ENCODE results near the gene TH.

TH gene

GRCh38 chr11:2139123-2139521 lies 32.5 kb downstream of the TH start, which contains the start of gene IGF2:
TSS of gene IGF2 (minus strand) at chr11:2139389. CDS start at chr11:2135523, 3,866 bp downstream.
- DNase-seq = no peak

- no peak for DNase-seq
Observed at GRCh38 chr11:2138431-2139122, 33.0 kb downstream of the TH start.

- DNase-seq = no peak
Observed at GRCh38 chr11:2138068-2138430, 33.6 kb downstream of the TH start.

GRCh38 chr11:2137202-2138067 lies 34.2 kb downstream of the TH start:
- DNase-seq = no peak

GRCh38 chr11:2136952-2137201 lies 34.7 kb downstream of the TH start:
- DNase-seq = no peak

GRCh38 chr11:2136209-2136951 lies 35.2 kb downstream of the TH start:
- no peak for DNase-seq

- DNase-seq = no peak
Observed at GRCh38 chr11:2135648-2136201, 35.9 kb downstream of the TH start.

GRCh38 chr11:2135018-2135569 lies 36.5 kb downstream of the TH start:
- DNase-seq = no peak

- no peak for DNase-seq
Observed at GRCh38 chr11:2134022-2135010, 37.3 kb downstream of the TH start.

GRCh38 chr11:2133241-2134021 lies 38.2 kb downstream of the TH start:
- DNase-seq = no peak

- no peak for DNase-seq
Observed at GRCh38 chr11:2132874-2133240, 38.8 kb downstream of the TH start.

- no peak for DNase-seq
Observed at GRCh38 chr11:2132246-2132645, 39.4 kb downstream of the TH start.

- DNase-seq = no peak
Observed at GRCh38 chr11:2131371-2132236, 40.0 kb downstream of the TH start.

- DNase-seq = no peak
Observed at GRCh38 chr11:2130881-2131352, 40.7 kb downstream of the TH start.

GRCh38 chr11:2129699-2130366 lies 41.8 kb downstream of the TH start:
- no peak for DNase-seq

- DNase-seq = no peak
Observed at GRCh38 chr11:2129308-2129698, 42.3 kb downstream of the TH start.

- DNase-seq = no peak
Observed at GRCh38 chr11:2128511-2129307, 42.9 kb downstream of the TH start.

GRCh38 chr11:2128130-2128510 lies 43.5 kb downstream of the TH start:
- no peak for DNase-seq
